Neural cell (in vitro differentiated cells): ENCODE results near the gene IBA57. TPM values are rescaled to one million over a fixed set of nuclear protein-coding genes. Genes with fewer than 3 reads are reported as not detected.

Source experiments
- H2AFZ ChIP-seq: fragments of 200-600, 300-800 bp; sonication (generic), shearing (Covaris generic); 2 replicates; pipeline ENCODE4 v1.6.0; 2014; ENCODE audit warnings: low read depth, mild to moderate bottlenecking, antibody characterized with exemption, low read length, moderate library complexity
- H3F3A ChIP-seq: fragments of 200-600 bp; shearing (Covaris generic); 2 replicates; pipeline ENCODE4 v1.6.1; 2016; ENCODE audit warnings: mild to moderate bottlenecking, moderate library complexity, mixed read lengths, antibody characterized with exemption, low read length; ENCODE audit not compliant: insufficient read depth, poor library complexity, severe bottlenecking
- H3K27ac ChIP-seq: fragments of 200-600, 300-800 bp; sonication (generic), shearing (Covaris generic); 2 replicates; pipeline ENCODE4 v1.5.1; 2014; ENCODE audit warnings: mild to moderate bottlenecking, low read length, moderate library complexity
- H3K27me3 ChIP-seq: fragments of 300-800, 200-600 bp; sonication (generic), shearing (Covaris generic); 2 replicates; pipeline ENCODE4 v1.6.0; 2014; ENCODE audit warnings: mild to moderate bottlenecking, low read depth, low read length, moderate library complexity; ENCODE audit not compliant: insufficient read depth
- H3K36me3 ChIP-seq: fragments of 300-800, 200-600 bp; sonication (generic), shearing (Covaris generic); 2 replicates; pipeline ENCODE4 v1.5.1; 2014; ENCODE audit warnings: mild to moderate bottlenecking, antibody characterized with exemption, low read length, moderate library complexity; ENCODE audit not compliant: insufficient read depth
- H3K4me2 ChIP-seq: fragments of 300-800, 200-600 bp; sonication (generic), shearing (Covaris generic); 2 replicates; pipeline ENCODE4 v1.6.0; 2014; ENCODE audit warnings: mild to moderate bottlenecking, low read length
- H3K4me3 ChIP-seq: fragments of 300-800, 200-600 bp; sonication (generic), shearing (Covaris generic); 2 replicates; pipeline ENCODE4 v1.5.1; 2014; ENCODE audit warnings: mild to moderate bottlenecking, low read length, moderate library complexity
- H3K79me2 ChIP-seq: fragments of 200-600 bp; shearing (Covaris generic); replicated peaks from 2 replicates; pipeline ENCODE4 v1.6.0; 2014; ENCODE audit warnings: mild to moderate bottlenecking, low read length, moderate library complexity; ENCODE audit not compliant: insufficient read depth
- H3K9ac ChIP-seq: fragments of 300-800, 200-600 bp; sonication (generic), shearing (Covaris generic); 2 replicates; pipeline ENCODE4 v1.6.1; 2016; ENCODE audit warnings: mild to moderate bottlenecking, low read length, mixed read lengths
- H3K9me2 ChIP-seq: fragments of 200-600 bp; shearing (Covaris generic); 2 replicates; pipeline ENCODE4 v1.6.1; 2016; ENCODE audit warnings: mild to moderate bottlenecking, low read length, mixed read lengths; ENCODE audit not compliant: insufficient read depth
- H3K9me3 ChIP-seq: fragments of 200-600, 300-800 bp; sonication (generic), shearing (Covaris generic); 2 replicates; pipeline ENCODE4 v1.6.1; 2016; ENCODE audit warnings: mild to moderate bottlenecking, mixed run types, low read length, moderate library complexity, mixed read lengths
- H4K20me1 ChIP-seq: fragments of 200-600 bp; shearing (Covaris generic); 2 replicates; pipeline ENCODE4 v1.6.1; 2016; ENCODE audit warnings: mild to moderate bottlenecking, mixed run types; ENCODE audit not compliant: insufficient read depth
- CTCF ChIP-seq: fragments of 450-650 bp; IDR thresholded peaks from 2 replicates; pipeline ENCODE4 v1.5.1; 2014; ENCODE audit warnings: antibody characterized with exemption, mild to moderate bottlenecking, moderate library complexity; ENCODE audit not compliant: poor library complexity, severe bottlenecking
- EP300 ChIP-seq: fragments of 450-650 bp; conservative IDR thresholded peaks from 2 replicates; pipeline ENCODE4 v1.6.1; 2014; ENCODE audit warnings: antibody characterized with exemption, mild to moderate bottlenecking, moderate library complexity; ENCODE audit not compliant: poor library complexity, severe bottlenecking
- EZH2 ChIP-seq: fragments of 200-600, 300-800 bp; shearing (Covaris generic), sonication (generic); IDR thresholded peaks from 2 replicates; pipeline ENCODE4 v1.6.1; 2014; ENCODE audit warnings: antibody characterized with exemption, low read length, borderline replicate concordance, mild to moderate bottlenecking; ENCODE audit not compliant: insufficient read depth, poor library complexity, severe bottlenecking
- MXI1 ChIP-seq: fragments of 450-650 bp; conservative IDR thresholded peaks from 2 replicates; pipeline ENCODE4 v1.6.1; 2014; ENCODE audit warnings: antibody characterized with exemption, mild to moderate bottlenecking; ENCODE audit not compliant: poor library complexity, severe bottlenecking
- POLR2AphosphoS5 ChIP-seq: IDR thresholded peaks from 2 replicates; pipeline ENCODE4 v1.6.1; 2012
- RAD21 ChIP-seq: fragments of 450-650 bp; conservative IDR thresholded peaks from 2 replicates; pipeline ENCODE4 v1.6.1; 2014; ENCODE audit warnings: antibody characterized with exemption, mild to moderate bottlenecking, moderate library complexity
- REST ChIP-seq: IDR thresholded peaks from 2 replicates; pipeline ENCODE4 v1.6.1; 2012; ENCODE audit warnings: borderline replicate concordance
- SMC3 ChIP-seq: fragments of 450-650 bp; conservative IDR thresholded peaks from 2 replicates; pipeline ENCODE4 v1.6.1; 2014; ENCODE audit warnings: antibody characterized with exemption, mild to moderate bottlenecking, moderate library complexity; ENCODE audit not compliant: poor library complexity
- TAF1 ChIP-seq: IDR thresholded peaks from 2 replicates; pipeline ENCODE4 v1.6.1; 2012; ENCODE audit warnings: low read depth
- polyA plus RNA-seq: library from polyadenylated mRNA; depleted of rRNA; stranded (reverse); fragments of >200 nt; gene quantifications from 2 replicates; pipeline ENCODE4 v1.2.3, GENCODE V29; 2014

The IBA57 gene
- polyA plus RNA-seq, 1 donor from 2014 or later = 5.5 TPM

- H2AFZ ChIP-seq = no peak overlapping the region
- no peak overlapping the region for H3K4me2 ChIP-seq
- no peaks in the 10 kb centered on the region for H4K20me1 ChIP-seq
- no peaks in the 10 kb centered on the region for H3K79me2 ChIP-seq
- no peaks in the 10 kb centered on the region for H3F3A ChIP-seq
- TF ChIP-seq MXI1 = no peak
- TF ChIP-seq REST = no peak
- TF ChIP-seq EP300 = no peak
- TF ChIP-seq POLR2AphosphoS5 = no peak
- TF ChIP-seq EZH2 = no peak
- no peak for TF ChIP-seq TAF1
- TF ChIP-seq CTCF = no peak
- TF ChIP-seq RAD21 = no peak
- TF ChIP-seq SMC3 = no peak
- H3K9me3 ChIP-seq = no peaks in the 10 kb centered on the region
- no peak overlapping the region for H3K9ac ChIP-seq
- H3K9me2 ChIP-seq = no peaks in the 10 kb centered on the region
- H3K27ac ChIP-seq = no peak overlapping the region
- no peaks in the 10 kb centered on the region for H3K36me3 ChIP-seq
- no peak overlapping the region for H3K4me3 ChIP-seq
- H3K27me3 ChIP-seq = no peaks in the 10 kb centered on the region
These were observed 15.0 kb upstream of the IBA57 start for GRCh38 chr1:228150461-228151179.

- H3K36me3 ChIP-seq = no peaks in the 10 kb centered on the region
These were observed 14.3 kb upstream of the IBA57 start for GRCh38 chr1:228151180-228151925.

More at GRCh38 chr1:228151180-228151925, 14.3 kb upstream of the IBA57 start:
- no peak overlapping the region for H2AFZ ChIP-seq
- H3K4me2 ChIP-seq = no peak overlapping the region
- TF ChIP-seq REST = no peak
- no peak for TF ChIP-seq CTCF
- no peak for TF ChIP-seq POLR2AphosphoS5
- no peak for TF ChIP-seq TAF1
- no peak for TF ChIP-seq EP300
- no peak for TF ChIP-seq MXI1
- no peak for TF ChIP-seq SMC3
- TF ChIP-seq EZH2 = no peak
- TF ChIP-seq RAD21 = no peak
- H3K27ac ChIP-seq = no peak overlapping the region
- H3K4me3 ChIP-seq = no peak overlapping the region
- H4K20me1 ChIP-seq = no peaks in the 10 kb centered on the region
- H3K9me2 ChIP-seq = no peaks in the 10 kb centered on the region
- no peaks in the 10 kb centered on the region for H3K27me3 ChIP-seq
- H3F3A ChIP-seq = no peaks in the 10 kb centered on the region
- no peaks in the 10 kb centered on the region for H3K79me2 ChIP-seq
- no peak overlapping the region for H3K9ac ChIP-seq
- no peaks in the 10 kb centered on the region for H3K9me3 ChIP-seq
